Adrenal gland (tissue), 5 donors: ENCODE results near the gene NXF1.

Source experiments
- CTCF ChIP-seq, 6 experiments: fragments of 450-650 bp in 4 of 6; fragments of 200-600 bp in 2 of 6; sonication (generic) in 1 of 6; IDR thresholded peaks; 1 replicate in 5 of 6; 2 replicates in 1 of 6; pipeline versions ENCODE4 v1.5.1 to v1.8.0; 2016 to 2021; ENCODE audit warnings: antibody characterized with exemption in 6 of 6, mild to moderate bottlenecking in 2 of 6, moderate library complexity in 1 of 6
- POLR2A ChIP-seq, 2 donors: fragments of 450-650 bp; IDR thresholded peaks; one replicate each; pipeline ENCODE4 v1.6.1; 2017; ENCODE audit warnings: antibody characterized with exemption in 2 of 2, mild to moderate bottlenecking in 2 of 2, moderate library complexity in 1 of 2
- donor health status: DM: no; HTN: no; CAD: no.

GRCh38 chr11:62835336-62835735, 30.1 kb upstream of the NXF1 start:
- TF ChIP-seq CTCF (IDR thresholded peaks at IDR 0.05) (no peak), POLR2A (IDR thresholded peaks at IDR 0.05) (no peak)
